NCI-H345 (cell line): Measurements from ENCODE around the gene NUDCD3.
"Not testable (repeated sequence)": the region's sequence is repeated elsewhere in the genome, so short reads cannot be mapped to it uniquely, and the experiment has no call there.

Experiments used
- DNase-seq: peaks from one replicate; lab custom pipeline; 2025; lab: John Stamatoyannopoulos, UW

Gene NUDCD3

GRCh38 chr7:44447874-44448425 is 42.5 kb downstream of the NUDCD3 start:
- DNase-seq = no peak

GRCh38 chr7:44445986-44446671 is 44.3 kb downstream of the NUDCD3 start:
- no peak for DNase-seq

GRCh38 chr7:44441079-44441478 is 49.4 kb downstream of the NUDCD3 start:
- no peak for DNase-seq

- DNase-seq = no peak
Measured at GRCh38 chr7:44440577-44441078, 49.8 kb downstream of the NUDCD3 start.

GRCh38 chr7:44439926-44440325 is 50.5 kb downstream of the NUDCD3 start:
- DNase-seq = no peak

GRCh38 chr7:44438816-44439215 is 51.6 kb downstream of the NUDCD3 start:
- no peak for DNase-seq

GRCh38 chr7:44434201-44434600 is 56.3 kb downstream of the NUDCD3 start:
- no peak for DNase-seq

GRCh38 chr7:44433255-44434022 is 57.0 kb downstream of the NUDCD3 start:
- no peak for DNase-seq

GRCh38 chr7:44432381-44432977 is 58.0 kb downstream of the NUDCD3 start:
- DNase-seq = no peak

- peak; percentile 54 for DNase-seq
Measured at GRCh38 chr7:44431091-44431608, 59.3 kb downstream of the NUDCD3 start.

- DNase-seq = no peak
Measured at GRCh38 chr7:44430054-44430453, 60.4 kb downstream of the NUDCD3 start.

- not testable (repeated sequence) for DNase-seq
Measured at GRCh38 chr7:44424762-44425161, 65.7 kb downstream of the NUDCD3 start.

- no peak for DNase-seq
Measured at GRCh38 chr7:44416941-44417340, 73.5 kb downstream of the NUDCD3 start.

- no peak for DNase-seq
Measured at GRCh38 chr7:44415510-44415909, 74.9 kb downstream of the NUDCD3 start.

- DNase-seq = no peak
Measured at GRCh38 chr7:44415047-44415446, 75.4 kb downstream of the NUDCD3 start.

- DNase-seq = no peak
Measured at GRCh38 chr7:44411306-44411705, 79.2 kb downstream of the NUDCD3 start.

- DNase-seq = no peak
Measured at GRCh38 chr7:44408596-44408995, 81.9 kb downstream of the NUDCD3 start.

- no peak for DNase-seq
Measured at GRCh38 chr7:44403775-44404174, 86.7 kb downstream of the NUDCD3 start.

GRCh38 chr7:44403176-44403759 is 87.2 kb downstream of the NUDCD3 start:
- no peak for DNase-seq

- DNase-seq = no peak
Measured at GRCh38 chr7:44402401-44403060, 87.9 kb downstream of the NUDCD3 start.

GRCh38 chr7:44401692-44402091 is 88.8 kb downstream of the NUDCD3 start:
- DNase-seq = no peak
